ENCODE measurements around the gene SIRPA. TPM values are rescaled to one million over a fixed set of nuclear protein-coding genes. Genes with fewer than 3 reads are reported as not detected.
A peak's percentile ranks its signal among the peaks of the same experiment; 100 is the strongest.

Gene SIRPA
- total and polyA plus RNA-seq, 8 donors, result 7.2 to 25.8 (median 9.0) TPM

DNA sequence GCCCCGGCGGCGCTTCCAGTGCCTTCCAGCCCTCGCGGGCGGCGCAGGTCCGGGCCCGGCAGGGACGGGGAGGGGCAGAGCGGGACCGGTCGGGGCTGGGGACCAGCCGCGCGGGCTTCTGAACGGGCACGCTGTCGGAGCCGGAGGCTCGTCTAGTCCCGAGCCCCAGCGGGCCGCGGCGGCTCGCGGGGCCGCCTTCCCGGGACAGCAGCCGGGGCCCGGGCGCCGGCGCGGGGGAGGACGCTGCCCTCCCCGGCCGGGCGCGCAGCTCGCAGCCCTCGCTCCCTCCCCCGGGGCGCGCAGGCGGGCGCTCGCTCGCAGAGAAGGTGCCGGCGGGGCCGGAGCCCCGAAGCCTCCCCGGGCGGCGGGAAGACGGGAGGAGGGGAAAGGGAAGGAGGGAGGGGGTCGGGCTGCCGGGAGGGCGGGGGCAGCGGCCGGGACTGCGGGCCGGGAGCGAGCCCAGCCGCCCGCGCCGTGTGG is 696 bp upstream of the SIRPA start:
- no peaks in the 10 kb centered on the region for H3K27me3 ChIP-seq

DNA sequence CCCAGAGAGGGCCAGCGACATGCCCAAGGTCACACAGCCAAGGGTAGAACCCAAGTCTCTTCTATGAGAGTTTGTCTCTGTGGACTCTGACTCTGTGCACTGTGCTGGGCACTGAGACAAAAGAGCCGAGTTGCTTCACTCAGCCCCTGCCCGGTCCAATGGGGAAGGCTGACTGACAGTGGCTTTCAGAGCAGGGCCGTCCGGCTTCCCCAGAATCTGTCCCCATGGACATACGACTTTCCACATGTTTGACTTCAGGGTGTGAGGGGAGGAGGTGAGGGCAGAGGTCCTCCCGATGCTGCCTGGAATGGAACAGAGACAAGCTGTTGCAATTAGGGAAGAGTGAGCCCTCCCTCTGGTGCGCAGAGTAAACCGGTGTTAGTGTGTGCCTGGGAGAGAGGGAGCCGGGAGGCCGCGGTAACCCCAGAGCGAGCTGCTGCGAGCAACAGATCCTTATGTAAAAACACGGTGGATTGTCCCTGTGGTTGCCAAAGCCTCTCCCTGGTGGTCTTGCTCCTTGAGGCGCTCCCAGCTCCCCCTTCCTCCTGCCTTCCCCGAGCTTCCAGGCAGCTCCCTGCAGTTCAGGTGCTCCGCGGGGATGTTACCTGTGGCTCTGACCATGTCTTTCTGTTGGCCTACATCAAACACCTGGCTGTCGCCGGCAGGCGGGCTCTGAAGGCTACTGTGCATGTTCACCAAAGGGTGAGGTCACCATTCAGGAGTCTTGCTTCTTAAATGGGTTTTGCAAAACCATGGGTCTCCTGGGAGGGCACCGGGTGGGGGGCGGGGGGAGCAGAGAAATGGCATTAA is 672 bp downstream of the SIRPA start:
- 27 to 28% methylated on average over 21 to 24 of the region's 24 CpGs for WGBS, 2 donors
- no peak for FAIRE-seq
- DNase-seq, result peak in 1 of 6 donors; percentile 27

More for the DNA sequence above, 696 bp upstream of the SIRPA start:
- Histone ChIP-seq H3K4me3 (peak overlapping the region; percentile 35 to 62 (median 54)), H3K27ac (peak overlapping the region; percentile 61 to 89 (median 76)), H3K36me3 (no peaks in the 10 kb centered on the region), H3K4me1 (no peaks in the 10 kb centered on the region), H3K9me3 (no peaks in the 10 kb centered on the region)
- TF ChIP-seq, protein P1, sequence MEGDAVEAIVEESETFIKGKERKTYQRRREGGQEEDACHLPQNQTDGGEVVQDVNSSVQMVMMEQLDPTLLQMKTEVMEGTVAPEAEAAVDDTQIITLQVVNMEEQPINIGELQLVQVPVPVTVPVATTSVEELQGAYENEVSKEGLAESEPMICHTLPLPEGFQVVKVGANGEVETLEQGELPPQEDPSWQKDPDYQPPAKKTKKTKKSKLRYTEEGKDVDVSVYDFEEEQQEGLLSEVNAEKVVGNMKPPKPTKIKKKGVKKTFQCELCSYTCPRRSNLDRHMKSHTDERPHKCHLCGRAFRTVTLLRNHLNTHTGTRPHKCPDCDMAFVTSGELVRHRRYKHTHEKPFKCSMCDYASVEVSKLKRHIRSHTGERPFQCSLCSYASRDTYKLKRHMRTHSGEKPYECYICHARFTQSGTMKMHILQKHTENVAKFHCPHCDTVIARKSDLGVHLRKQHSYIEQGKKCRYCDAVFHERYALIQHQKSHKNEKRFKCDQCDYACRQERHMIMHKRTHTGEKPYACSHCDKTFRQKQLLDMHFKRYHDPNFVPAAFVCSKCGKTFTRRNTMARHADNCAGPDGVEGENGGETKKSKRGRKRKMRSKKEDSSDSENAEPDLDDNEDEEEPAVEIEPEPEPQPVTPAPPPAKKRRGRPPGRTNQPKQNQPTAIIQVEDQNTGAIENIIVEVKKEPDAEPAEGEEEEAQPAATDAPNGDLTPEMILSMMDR (IDR thresholded peaks at IDR 0.05), result no peak
- ATAC-seq (peak; percentile 52 to 72 (median 60)), FAIRE-seq (no peak), DNase-seq (peak; percentile 43 to 85 (median 66))
- intact Hi-C loops (cut with DNase I), result no loop called here
- WGBS, 2 donors, result 0 to 1% methylated on average over 29 to 70 of the region's 70 CpGs

DNA sequence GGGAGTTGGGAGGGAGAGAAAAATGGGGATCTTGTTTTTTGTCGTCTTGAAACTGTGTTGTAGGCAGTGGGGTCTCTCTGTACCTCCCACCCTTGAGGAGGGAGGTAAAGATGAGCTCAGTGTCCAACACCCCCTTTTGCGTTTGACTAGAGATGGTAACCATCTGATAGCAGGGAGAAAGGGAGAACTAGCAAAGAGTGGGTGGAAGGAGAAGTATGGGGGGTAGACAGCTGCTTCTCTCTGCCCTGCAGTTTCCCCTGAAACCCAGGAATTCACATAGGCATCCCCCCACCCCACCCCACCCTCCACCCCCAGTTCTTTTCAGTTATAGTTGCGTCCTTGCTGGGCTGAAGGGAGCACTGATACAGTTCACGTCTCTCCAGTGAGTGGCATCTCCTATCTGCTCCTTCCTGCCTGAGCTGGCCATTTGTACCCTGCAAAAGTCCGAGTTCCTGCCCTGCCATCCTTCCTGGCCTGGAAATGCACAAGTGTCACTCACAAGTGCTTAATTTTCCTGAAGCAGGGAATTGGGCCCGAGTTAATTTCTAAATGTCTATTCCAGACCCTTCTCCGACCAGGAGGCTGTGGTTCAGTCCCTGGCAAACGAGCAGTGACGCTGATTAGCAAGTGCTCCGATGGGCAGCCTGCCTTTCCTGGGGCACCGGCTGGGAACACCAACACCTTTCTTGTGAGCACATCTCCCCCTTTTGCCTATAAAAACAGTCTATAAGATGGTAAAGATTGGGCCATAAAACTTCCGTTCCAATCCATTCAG is 1.5 kb downstream of the SIRPA start:
- intact Hi-C loops (cut with DNase I), result no loop called here
- TF ChIP-seq, protein P1 (IDR thresholded peaks at IDR 0.05), result no peak
- FAIRE-seq, result no peak
- DNase-seq, result no peak
- Histone ChIP-seq H3K4me3 (peak overlapping the region in 3 of 4 donors; percentile 52 to 62 (median 57)), H3K4me1 (no peaks in the 10 kb centered on the region), H3K27ac (peak overlapping the region in 2 of 4 donors; percentile 88 to 89), H3K9me3 (no peaks in the 10 kb centered on the region), H3K27me3 (no peaks in the 10 kb centered on the region), H3K36me3 (no peaks in the 10 kb centered on the region)
- ATAC-seq, result no peak
- 62 to 70% methylated on average over 12 of the region's 12 CpGs for WGBS, 2 donors

More for the DNA sequence above, 672 bp downstream of the SIRPA start:
- Histone ChIP-seq H3K4me3 (peak overlapping the region; percentile 51 to 62 (median 54)), H3K27ac (peak overlapping the region; percentile 32 to 89 (median 76)), H3K9me3 (no peaks in the 10 kb centered on the region), H3K36me3 (no peaks in the 10 kb centered on the region), H3K27me3 (no peaks in the 10 kb centered on the region), H3K4me1 (no peaks in the 10 kb centered on the region)
- intact Hi-C loops (cut with DNase I), result no loop called here
- ATAC-seq, result peak in 2 of 4 donors; percentile 6 to 11
- TF ChIP-seq, protein P1 (IDR thresholded peaks at IDR 0.05), result no peak

DNA sequence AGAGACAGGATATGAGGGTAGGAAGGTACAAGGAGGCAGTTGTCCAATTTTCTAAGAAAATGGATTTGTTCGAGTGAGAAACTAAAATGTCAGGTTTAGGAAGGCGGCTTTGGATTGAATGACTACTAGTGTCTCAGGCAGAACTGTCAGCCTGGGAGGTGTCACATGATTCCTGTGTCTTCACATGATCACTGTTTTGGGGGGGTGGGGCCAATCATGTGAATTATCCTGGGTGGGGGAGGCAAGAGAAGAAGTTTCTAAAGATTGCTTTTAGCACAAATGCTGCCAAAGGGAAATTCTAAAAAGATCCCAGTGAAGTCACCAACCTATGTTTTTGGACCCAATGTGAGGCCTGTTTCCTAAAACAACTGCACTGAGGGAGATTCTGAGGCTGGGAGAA is 2.3 kb downstream of the SIRPA start:
- H3K4me1 ChIP-seq, result no peaks in the 10 kb centered on the region
- peak overlapping the region in 2 of 4 donors; percentile 27 to 49 for H3K27ac ChIP-seq
- no peak for DNase-seq
- TF ChIP-seq, protein P1 (IDR thresholded peaks at IDR 0.05), result no peak
- H3K36me3 ChIP-seq, result no peaks in the 10 kb centered on the region
- no peaks in the 10 kb centered on the region for H3K9me3 ChIP-seq
- WGBS, 2 donors, result 73 to 83% methylated on average over 2 of the region's 2 CpGs
- no peaks in the 10 kb centered on the region for H3K27me3 ChIP-seq
- no peak for FAIRE-seq
- no peak for ATAC-seq
- H3K4me3 ChIP-seq, result no peak overlapping the region
- intact Hi-C loops (cut with DNase I), result no loop called here
